T-helper 1 cell treated with Interleukin-12 subunit alpha and Interleukin-12 subunit beta and Interleukin-4 antibody, amounts not matched to agents 30 μg/mL and 1 μg/mL, for 36 hours (primary cell): ENCODE data around the gene PPP1R14C.
"Not testable (repeated sequence)": the region's sequence is repeated elsewhere in the genome, so short reads cannot be mapped to it uniquely, and the experiment has no call there.

Source experiments
- H3K27ac Mint-ChIP-seq: one replicate; pipeline ENCODE4 v1.8.0; 2021; ENCODE audit warnings: mild to moderate bottlenecking, mixed read lengths
- H3K27me3 Mint-ChIP-seq: one replicate; pipeline ENCODE4 v1.8.0; 2021; ENCODE audit warnings: low read depth, mixed read lengths
- H3K36me3 Mint-ChIP-seq: one replicate; pipeline ENCODE4 v1.8.0; 2021; ENCODE audit warnings: low read depth, mixed read lengths
- H3K4me1 Mint-ChIP-seq: one replicate; pipeline ENCODE4 v1.8.0; 2021; ENCODE audit warnings: low read depth, mixed read lengths
- H3K4me3 Mint-ChIP-seq: one replicate; pipeline ENCODE4 v1.8.0; 2021; ENCODE audit warnings: mild to moderate bottlenecking, moderate library complexity, mixed read lengths
- H3K9me3 Mint-ChIP-seq: one replicate; pipeline ENCODE4 v1.8.0; 2021; ENCODE audit warnings: mixed read lengths

PPP1R14C gene

DNA sequence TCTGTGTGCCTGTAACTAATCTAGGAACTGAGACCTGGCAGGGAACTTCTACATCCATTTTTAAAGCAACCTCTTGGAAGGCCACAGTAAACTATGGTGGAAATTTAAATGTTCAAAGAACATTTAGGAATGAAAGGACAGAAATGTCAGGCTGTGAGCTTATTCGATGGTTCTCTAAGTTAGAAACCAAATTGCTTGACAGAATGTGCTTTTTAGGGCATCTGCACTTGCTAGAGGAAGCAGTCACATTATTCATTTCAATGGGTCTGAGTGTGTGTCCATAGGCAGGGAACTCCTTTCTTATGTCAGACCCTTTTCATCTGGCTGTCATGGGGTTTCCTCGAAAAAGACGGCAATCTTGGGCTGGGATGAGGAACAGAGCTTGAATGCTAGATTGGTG, 84.4 kb downstream of the PPP1R14C start:
- H3K27me3 Mint-ChIP-seq: peaks cover 17% of the 10 kb centered on the region
- no peaks in the 10 kb centered on the region for H3K4me1 Mint-ChIP-seq
- H3K36me3 Mint-ChIP-seq: no peaks in the 10 kb centered on the region
- no peak overlapping the region for H3K4me3 Mint-ChIP-seq
- H3K9me3 Mint-ChIP-seq: peaks cover 3% of the 10 kb centered on the region
- no peak overlapping the region for H3K27ac Mint-ChIP-seq

DNA sequence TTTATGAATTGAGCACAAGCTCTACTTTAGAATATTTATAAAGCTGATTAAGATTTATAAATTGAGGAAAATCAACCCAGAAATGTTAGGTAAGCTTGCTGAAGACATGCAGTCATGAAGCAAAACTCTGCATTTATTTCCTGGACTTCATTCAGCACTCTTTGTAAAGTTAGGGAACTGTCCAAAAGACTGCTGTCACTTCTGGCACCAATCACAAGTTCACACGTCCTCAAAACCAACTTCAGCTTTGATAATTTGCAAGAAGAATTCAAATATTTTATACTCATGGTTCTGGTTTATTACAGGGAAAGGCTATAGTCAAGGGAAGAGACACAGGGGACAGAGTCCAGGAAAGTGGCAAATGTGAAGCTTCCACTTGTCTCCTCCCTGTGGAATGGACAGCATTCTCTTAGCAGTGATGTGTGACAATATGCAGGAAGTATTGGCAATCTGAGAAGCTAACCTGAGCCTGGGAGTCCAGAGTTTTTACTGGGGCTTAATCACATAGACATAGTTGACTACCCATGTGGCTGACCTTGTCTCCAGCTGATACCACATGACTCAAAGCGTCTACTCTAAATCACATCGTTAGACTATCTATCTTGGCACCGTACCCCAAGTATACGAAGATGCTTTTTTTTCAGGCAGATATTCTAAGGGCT, 85.4 kb downstream of the PPP1R14C start:
- no peaks in the 10 kb centered on the region for H3K36me3 Mint-ChIP-seq
- H3K27ac Mint-ChIP-seq: no peak overlapping the region
- H3K9me3 Mint-ChIP-seq: peaks cover 12% of the 10 kb centered on the region
- peaks cover 2% of the 10 kb centered on the region for H3K4me1 Mint-ChIP-seq
- no peak overlapping the region for H3K4me3 Mint-ChIP-seq
- H3K27me3 Mint-ChIP-seq: peaks cover 17% of the 10 kb centered on the region

DNA sequence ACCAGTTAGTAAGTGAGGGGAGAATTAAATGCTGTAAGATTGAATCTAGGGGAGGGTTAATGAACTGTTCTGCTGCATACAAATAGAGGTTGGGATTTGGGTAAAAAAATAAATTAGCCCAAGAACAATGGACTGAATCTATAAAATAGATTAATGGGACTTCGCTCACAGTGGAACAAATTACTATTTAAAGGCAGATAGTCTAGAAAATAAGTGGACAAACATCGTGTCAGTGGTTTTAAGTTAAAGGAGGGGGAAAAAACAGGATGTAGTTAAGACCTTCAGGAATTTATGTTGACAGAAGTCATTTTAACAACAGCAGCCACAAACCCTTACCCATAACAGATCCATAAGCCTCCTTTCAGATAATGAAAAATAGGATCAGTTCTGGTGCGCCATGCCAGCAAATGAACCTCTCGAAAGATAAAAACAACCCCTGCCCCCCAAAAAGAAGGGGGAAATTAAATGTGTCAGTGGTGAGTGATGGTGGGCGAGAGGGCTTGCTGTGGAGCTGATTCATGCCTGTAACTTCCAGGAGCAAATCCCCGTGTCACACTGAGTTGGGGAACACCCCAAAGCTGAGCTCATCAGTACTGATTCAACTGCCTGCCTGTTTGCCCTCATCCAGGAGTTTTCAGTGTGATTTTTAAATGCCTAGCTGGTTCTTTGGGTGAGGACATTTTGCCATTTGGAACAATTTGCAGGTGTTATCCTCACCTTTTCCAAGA, 86.8 kb downstream of the PPP1R14C start:
- H3K9me3 Mint-ChIP-seq: peaks cover 12% of the 10 kb centered on the region
- no peak overlapping the region for H3K27ac Mint-ChIP-seq
- H3K27me3 Mint-ChIP-seq: peaks cover 10% of the 10 kb centered on the region
- H3K36me3 Mint-ChIP-seq: no peaks in the 10 kb centered on the region
- H3K4me1 Mint-ChIP-seq: peaks cover 2% of the 10 kb centered on the region
- H3K4me3 Mint-ChIP-seq: no peak overlapping the region

DNA sequence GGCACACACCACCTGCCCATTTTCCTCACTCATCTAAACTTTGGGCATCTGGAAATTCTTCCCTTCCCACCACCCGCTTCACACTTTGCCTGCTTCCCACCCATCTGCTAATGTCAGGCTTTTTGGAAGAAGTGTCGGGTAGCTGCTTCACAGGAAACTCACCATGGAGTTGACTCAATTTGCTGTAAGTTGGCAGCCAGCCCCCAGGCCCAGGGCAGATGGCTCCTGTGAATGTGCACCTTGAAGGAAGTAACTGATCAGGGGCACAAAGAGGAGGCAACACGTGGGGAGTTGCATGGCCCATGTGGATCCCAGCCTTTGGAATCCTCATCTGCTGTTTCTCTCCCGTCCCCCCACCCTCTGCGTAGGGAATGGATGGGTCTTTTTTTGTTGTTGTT, 87.3 kb downstream of the PPP1R14C start:
- Mint-ChIP-seq H3K27me3 (peaks cover 10% of the 10 kb centered on the region), H3K27ac (no peak overlapping the region), H3K36me3 (no peaks in the 10 kb centered on the region), H3K4me3 (no peak overlapping the region), H3K9me3 (peaks cover 15% of the 10 kb centered on the region), H3K4me1 (peaks cover 5% of the 10 kb centered on the region)

DNA sequence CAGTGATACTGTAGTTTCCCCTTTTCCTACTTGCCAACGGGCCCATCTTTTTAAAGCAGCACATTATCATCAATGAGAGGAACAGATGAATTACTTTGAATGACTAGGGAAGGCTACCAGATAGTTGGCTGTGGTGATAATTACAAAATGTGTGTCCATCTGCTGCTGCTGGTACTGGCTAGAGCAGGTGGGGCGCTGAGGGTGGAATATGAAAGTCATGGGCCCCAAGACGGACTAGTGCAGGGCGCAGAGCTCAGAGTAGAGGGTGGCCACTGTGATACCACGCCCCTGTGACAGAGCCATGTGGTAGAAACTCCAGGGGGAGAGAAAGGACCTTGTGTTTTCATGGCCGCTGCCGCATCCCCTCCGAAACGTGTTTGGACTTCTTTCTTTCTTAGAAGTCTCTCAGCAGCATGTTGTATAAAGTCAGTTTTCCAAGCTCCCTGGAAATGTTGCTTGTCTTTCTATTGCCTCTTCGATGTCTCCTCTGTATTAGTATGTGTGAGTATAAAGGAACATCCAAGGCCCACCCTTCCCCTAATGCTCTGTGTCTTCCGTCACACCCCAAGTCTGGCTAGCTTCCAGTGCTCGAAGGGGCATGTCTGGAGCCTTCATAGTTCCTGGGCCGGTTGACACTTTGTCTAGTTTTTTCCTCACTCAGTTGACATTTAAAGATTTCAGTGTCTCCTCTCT, 88.1 kb downstream of the PPP1R14C start:
- no peak overlapping the region for H3K4me3 Mint-ChIP-seq
- H3K36me3 Mint-ChIP-seq: no peaks in the 10 kb centered on the region
- H3K27ac Mint-ChIP-seq: no peak overlapping the region
- peaks cover 8% of the 10 kb centered on the region for H3K4me1 Mint-ChIP-seq
- peaks cover 18% of the 10 kb centered on the region for H3K9me3 Mint-ChIP-seq
- peaks cover 10% of the 10 kb centered on the region for H3K27me3 Mint-ChIP-seq

DNA sequence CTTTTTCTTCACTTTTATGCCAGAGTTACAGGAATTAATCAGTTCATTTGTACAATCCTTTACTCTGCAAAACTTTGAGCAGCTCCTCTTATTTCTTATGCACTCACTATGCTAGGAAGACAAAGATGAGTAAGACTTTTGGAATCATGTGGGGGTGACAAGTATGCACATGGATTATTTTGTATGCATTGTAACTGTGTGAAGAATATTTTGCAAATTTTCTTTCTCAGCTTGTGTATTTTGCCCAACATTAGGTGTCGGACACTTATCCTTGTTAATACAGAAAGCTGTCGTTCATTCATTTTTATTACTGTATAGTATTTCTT, 88.6 kb downstream of the PPP1R14C start:
- H3K9me3 Mint-ChIP-seq: peaks cover 22% of the 10 kb centered on the region
- peaks cover 10% of the 10 kb centered on the region for H3K27me3 Mint-ChIP-seq
- no peak overlapping the region for H3K4me3 Mint-ChIP-seq
- H3K4me1 Mint-ChIP-seq: peaks cover 8% of the 10 kb centered on the region
- H3K36me3 Mint-ChIP-seq: no peaks in the 10 kb centered on the region
- H3K27ac Mint-ChIP-seq: no peak overlapping the region

DNA sequence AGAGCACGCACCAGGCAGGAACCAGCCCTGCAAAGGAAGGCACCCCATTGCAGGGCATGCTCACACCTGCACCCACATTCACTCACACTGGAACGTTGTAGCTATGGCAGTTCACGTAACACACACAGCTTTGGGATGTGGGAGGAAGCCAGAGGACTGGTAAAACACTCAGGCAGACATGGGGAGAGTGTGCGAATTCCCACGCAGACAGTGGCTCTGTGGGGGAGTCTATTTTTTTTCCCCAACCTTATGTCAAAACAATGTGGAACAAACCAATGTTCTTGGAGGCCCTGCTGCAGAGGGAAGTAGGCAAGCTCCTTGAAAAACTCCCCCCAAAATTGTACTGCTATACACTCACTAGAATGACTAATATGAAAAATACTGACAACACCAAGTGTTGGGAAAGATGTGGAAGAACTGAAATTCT, 91.0 kb downstream of the PPP1R14C start:
- Mint-ChIP-seq H3K36me3 (no peaks in the 10 kb centered on the region), H3K27ac (no peak overlapping the region), H3K4me3 (no peak overlapping the region), H3K9me3 (peaks cover 22% of the 10 kb centered on the region), H3K27me3 (peaks cover 3% of the 10 kb centered on the region), H3K4me1 (peaks cover 9% of the 10 kb centered on the region)

DNA sequence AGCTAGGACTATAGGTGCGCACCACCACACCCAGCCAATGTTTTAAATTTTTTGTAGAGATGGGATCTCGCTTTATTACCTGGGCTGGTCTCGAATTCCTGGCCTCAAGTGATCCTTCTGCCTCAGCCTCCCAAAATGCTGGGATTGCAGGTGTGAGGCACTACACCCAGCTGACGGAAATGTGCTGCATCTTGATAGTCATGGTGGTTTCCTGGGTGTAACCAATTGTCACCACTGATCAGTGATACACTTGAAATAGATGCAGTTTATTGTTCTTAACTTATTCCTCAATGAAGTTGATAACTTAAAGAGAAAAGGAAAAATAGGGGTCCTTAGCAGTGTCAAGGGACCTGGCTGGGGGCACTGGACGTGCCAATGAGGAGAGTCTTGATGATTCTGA, 92.4 kb downstream of the PPP1R14C start:
- H3K27ac Mint-ChIP-seq: peak overlapping the region; percentile 28
- H3K27me3 Mint-ChIP-seq: peaks cover 3% of the 10 kb centered on the region
- no peaks in the 10 kb centered on the region for H3K36me3 Mint-ChIP-seq
- H3K4me3 Mint-ChIP-seq: no peak overlapping the region
- peaks cover 22% of the 10 kb centered on the region for H3K9me3 Mint-ChIP-seq
- peaks cover 9% of the 10 kb centered on the region for H3K4me1 Mint-ChIP-seq

DNA sequence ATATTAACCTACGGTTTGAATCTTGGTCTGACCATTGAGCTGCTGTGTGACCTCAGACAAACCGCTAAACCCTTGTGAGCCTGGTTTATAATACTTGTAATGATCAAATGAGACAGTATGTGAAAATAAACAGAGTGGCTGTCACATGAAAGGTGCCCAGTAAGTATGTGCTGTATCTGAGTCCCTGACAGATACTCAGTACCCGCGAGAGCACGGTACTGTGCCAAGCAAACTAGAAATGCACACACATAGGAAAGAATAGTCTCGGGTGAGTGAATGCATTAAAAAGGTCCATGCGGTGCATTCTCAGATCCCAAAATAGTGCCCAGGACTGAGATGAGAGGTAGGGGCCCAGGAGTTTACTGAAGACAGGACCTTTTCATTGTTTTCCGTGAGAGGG, 93.3 kb downstream of the PPP1R14C start:
- H3K9me3 Mint-ChIP-seq: peaks cover 22% of the 10 kb centered on the region
- peaks cover 9% of the 10 kb centered on the region for H3K4me1 Mint-ChIP-seq
- H3K27me3 Mint-ChIP-seq: peaks cover 3% of the 10 kb centered on the region
- H3K27ac Mint-ChIP-seq: no peak overlapping the region
- H3K36me3 Mint-ChIP-seq: no peaks in the 10 kb centered on the region
- no peak overlapping the region for H3K4me3 Mint-ChIP-seq

DNA sequence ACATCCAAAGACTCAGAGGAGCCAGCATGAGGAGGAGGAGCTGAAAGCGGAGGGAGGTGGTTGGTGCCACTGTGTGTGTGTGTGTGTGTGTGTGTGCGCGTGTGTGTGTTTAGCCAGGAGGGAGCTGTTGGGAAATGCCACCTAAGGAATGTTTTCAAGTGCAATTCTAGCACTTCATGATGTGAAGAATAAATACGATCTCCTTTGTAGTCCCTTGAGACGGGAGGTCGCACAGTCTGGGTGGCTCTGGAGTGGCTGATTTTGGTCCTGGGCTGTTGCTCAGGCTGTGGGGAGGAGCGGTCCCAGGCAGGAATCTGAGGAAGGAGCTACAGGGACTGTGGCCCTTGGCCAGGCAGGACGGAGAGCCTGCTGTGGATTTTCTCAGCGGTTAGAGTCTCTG, 93.7 kb downstream of the PPP1R14C start:
- no peaks in the 10 kb centered on the region for H3K27me3 Mint-ChIP-seq
- no peaks in the 10 kb centered on the region for H3K36me3 Mint-ChIP-seq
- H3K4me3 Mint-ChIP-seq: no peak overlapping the region
- peaks cover 22% of the 10 kb centered on the region for H3K9me3 Mint-ChIP-seq
- H3K4me1 Mint-ChIP-seq: peaks cover 9% of the 10 kb centered on the region
- H3K27ac Mint-ChIP-seq: no peak overlapping the region

DNA sequence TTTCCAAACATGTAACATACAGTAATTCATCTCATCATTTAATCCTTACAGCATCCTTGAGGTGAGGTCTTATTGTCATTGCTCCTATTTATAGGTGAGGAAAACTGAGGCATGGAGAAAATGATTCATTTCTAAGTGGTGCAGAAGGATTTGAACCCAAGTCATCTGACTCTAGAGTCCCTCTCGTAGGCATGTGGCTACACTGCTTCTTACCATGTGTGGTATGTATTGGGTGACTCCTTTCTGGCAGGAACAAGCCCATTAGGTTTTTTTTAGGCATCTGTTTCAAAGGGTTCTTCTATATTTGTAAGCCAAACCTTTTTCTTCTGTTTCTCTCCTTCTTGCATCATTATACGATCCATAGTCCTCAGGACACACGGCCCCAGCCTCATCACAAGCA, 94.8 kb downstream of the PPP1R14C start:
- no peaks in the 10 kb centered on the region for H3K27me3 Mint-ChIP-seq

DNA sequence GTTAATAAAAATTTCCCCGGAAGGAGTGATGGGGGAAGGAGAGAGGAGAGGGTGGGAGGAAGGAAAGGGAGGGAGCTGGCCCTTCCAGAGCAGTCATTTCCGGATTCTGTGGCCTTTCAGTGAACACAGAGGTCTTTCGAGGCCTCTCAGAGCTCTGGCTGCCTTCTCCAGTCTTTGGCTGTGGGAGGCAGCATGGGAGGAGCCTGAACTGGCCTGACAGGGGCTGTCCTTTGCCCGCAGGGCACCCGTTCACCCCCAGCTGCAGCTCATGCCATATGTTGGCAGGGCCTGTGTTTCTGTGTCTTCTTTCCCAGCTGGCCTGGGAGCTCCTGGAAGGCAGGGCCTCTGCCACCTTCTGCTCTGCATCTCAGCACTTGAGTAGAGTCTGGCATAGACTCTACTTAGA, 95.5 kb downstream of the PPP1R14C start:
- Mint-ChIP-seq H3K9me3 (peaks cover 10% of the 10 kb centered on the region), H3K4me3 (no peak overlapping the region), H3K36me3 (no peaks in the 10 kb centered on the region), H3K27ac (no peak overlapping the region), H3K4me1 (peaks cover 10% of the 10 kb centered on the region), H3K27me3 (no peaks in the 10 kb centered on the region)

More for the DNA sequence above, 94.8 kb downstream of the PPP1R14C start:
- H3K4me3 Mint-ChIP-seq: no peak overlapping the region
- no peaks in the 10 kb centered on the region for H3K36me3 Mint-ChIP-seq
- peaks cover 10% of the 10 kb centered on the region for H3K4me1 Mint-ChIP-seq
- no peak overlapping the region for H3K27ac Mint-ChIP-seq
- H3K9me3 Mint-ChIP-seq: peaks cover 15% of the 10 kb centered on the region

DNA sequence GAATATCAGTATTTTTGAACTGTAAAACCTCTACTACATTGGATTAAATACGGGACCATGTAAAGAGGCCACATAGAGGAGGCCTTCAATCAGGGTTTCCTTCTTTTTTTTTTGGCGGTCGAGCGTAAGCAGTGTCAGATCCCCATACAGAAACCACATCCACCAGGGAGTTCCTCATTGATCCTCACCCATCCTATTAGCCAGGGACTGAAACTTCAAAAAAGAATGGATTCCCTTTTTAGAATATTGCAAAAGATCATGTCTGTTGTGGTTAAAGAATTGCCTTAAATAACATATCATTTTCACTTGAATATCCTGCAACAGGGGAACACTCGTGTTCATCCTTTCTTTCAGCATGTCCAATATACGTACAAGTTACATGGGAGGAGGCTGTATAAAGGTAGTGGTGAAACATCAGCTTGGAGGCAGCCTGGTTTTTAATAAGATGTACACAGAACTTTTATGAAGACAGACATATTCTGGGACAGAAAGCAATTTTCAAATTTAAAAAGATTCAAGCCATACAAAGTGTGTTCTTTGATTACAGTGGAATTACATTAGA, 96.1 kb downstream of the PPP1R14C start:
- H3K4me1 Mint-ChIP-seq: peaks cover 10% of the 10 kb centered on the region
- H3K9me3 Mint-ChIP-seq: peaks cover 10% of the 10 kb centered on the region
- no peaks in the 10 kb centered on the region for H3K36me3 Mint-ChIP-seq
- no peak overlapping the region for H3K4me3 Mint-ChIP-seq
- H3K27ac Mint-ChIP-seq: no peak overlapping the region
- H3K27me3 Mint-ChIP-seq: no peaks in the 10 kb centered on the region

DNA sequence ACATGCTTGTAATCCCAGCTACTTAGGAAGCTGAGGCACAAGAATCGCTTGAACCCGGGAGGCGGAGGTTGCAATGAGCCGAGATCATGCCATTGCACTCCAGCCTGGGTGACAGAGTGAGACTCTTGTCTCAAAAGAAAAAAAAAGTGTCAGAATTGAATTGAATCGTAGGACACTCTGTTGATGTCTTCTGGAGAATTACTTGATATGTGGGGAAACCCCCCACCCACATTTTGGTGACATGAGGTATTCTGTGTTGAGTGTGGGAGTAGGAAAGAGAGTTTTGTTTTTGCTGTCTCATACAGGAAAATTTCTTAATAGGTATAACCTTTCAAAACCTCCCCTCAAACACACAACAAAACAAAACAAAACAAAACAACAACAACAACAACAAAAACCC, 98.9 kb downstream of the PPP1R14C start:
- H3K27ac Mint-ChIP-seq, H3K27me3 Mint-ChIP-seq, H3K9me3 Mint-ChIP-seq: not testable (repeated sequence)

More for the DNA sequence above, 98.9 kb downstream of the PPP1R14C start:
- not testable (repeated sequence) for H3K36me3 Mint-ChIP-seq, H3K4me1 Mint-ChIP-seq, H3K4me3 Mint-ChIP-seq
